ENCODE measurements around the gene KCTD20.
"Not testable (repeated sequence)": the region's sequence is repeated elsewhere in the genome, so short reads cannot be mapped to it uniquely, and the experiment has no call there.

The KCTD20 gene

GRCh38 chr6:36441307-36441894 is 1.4 kb upstream of the KCTD20 start:
- DNase-seq (ENCODE audit: low read depth, low spot score) = peak; percentile 74
- Histone ChIP-seq H3K9ac (ENCODE audit: insufficient read length) (peak overlapping the region; percentile 52), H3K4me3 (peak overlapping the region; percentile 34), H3K36me3 (ENCODE audit: insufficient read depth, low read length) (peaks cover 3% of the 10 kb centered on the region), H3K27ac (peak overlapping the region; percentile 90), H3K9me3 (ENCODE audit: low read depth, low read length) (no peaks in the 10 kb centered on the region)
- TF ChIP-seq POLR2AphosphoS5 (IDR thresholded peaks at IDR 0.05; ENCODE audit: borderline replicate concordance, low read depth, low read length) (peak; percentile 80), EZH2 (IDR thresholded peaks at IDR 0.05) (no peak)

DNA sequence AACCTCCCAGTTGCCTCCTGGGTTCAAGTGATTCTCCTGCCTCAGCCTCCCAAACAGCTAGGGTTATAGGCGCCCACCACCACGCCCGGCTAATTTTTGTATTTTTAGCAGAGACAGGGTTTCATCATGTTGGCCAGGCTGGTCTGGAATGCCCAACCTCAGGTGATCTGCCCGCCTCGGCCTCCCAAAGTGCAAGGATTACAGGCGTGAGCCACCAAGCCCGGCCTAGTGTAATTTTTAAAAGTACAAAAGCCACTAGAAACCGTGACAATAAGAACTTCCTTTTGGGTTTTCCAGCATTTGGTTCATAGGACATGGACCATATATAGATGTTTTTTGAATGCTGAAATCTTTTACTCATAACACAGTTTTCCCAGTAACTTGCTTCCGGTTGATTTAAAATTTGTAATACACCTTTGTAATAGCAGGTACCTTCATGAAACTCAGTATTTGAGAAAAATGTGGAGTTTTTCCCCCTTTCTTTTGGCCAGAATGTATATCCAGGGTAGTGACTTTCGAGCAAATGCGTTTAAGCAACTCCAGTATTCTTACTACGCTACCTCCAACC is 613 bp upstream of the KCTD20 start:
- DNase-seq (ENCODE audit: low read depth, low spot score) = no peak
- Histone ChIP-seq H3K9ac (ENCODE audit: insufficient read length) (peak overlapping the region; percentile 93), H3K4me3 (peak overlapping the region; percentile 81), H3K9me3 (ENCODE audit: low read depth, low read length) (no peaks in the 10 kb centered on the region), H3K36me3 (ENCODE audit: insufficient read depth, low read length) (peaks cover 11% of the 10 kb centered on the region), H3K27ac (peak overlapping the region; percentile 90)
- TF ChIP-seq FOXP2 (optimal IDR thresholded peaks at IDR 0.05; ENCODE audit: control extremely low read depth, extremely low read length, insufficient read depth) (no peak), EZH2 (IDR thresholded peaks at IDR 0.05) (no peak), POLR2AphosphoS5 (IDR thresholded peaks at IDR 0.05; ENCODE audit: borderline replicate concordance, low read depth, low read length) (no peak)

DNA sequence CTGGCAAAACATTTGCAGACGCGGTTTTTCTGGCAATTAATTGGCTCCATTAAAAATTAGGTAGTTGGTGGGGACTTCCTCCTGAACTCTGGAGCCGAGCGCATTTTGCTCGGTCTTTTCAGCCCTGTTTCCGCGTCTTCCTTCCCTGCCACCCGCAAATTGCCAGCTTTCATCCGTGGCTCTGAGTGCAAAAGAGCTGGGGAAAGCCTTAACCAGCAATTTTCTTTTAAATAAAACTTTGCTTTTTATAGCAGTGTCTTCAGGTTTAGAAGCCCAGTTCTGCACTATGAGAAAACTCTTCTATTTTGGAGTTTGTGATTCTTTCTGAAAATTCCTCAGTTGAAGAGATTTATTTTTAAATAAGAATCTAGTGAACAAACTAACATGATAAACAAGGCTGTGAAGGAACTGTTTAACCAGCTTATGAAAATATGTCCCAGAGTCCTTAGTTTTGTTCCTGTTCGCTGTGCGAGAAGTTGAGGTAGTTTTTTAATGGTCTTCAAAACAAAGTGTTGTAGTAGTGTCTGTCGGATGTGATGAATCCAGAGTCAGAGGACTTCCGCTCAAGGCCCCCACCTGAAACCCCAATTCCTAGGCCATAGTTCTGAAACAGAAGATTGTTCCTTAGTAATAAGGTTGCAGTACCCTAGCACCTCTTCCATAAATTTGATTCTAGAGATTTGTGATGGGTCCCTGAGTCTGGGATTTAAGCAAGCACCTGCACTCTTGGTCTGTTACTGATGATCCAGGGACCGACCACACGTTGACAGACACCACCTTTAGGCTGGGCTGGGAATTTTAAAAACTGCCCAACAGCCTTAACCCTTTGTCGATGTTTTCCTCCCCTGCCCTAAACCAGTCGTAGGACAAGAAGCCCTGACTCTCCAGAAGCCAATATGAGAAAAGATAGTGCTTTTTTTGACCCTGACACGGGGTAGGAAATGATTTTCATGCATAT is 950 bp downstream of the KCTD20 start:
- H3K9ac ChIP-seq (ENCODE audit: insufficient read length) = peak overlapping the region; percentile 93
- H3K27ac ChIP-seq = peak overlapping the region; percentile 90
- peaks cover 23% of the 10 kb centered on the region for H3K36me3 ChIP-seq (ENCODE audit: insufficient read depth, low read length)
- 0 out of 2 replicates have a peak, but pooled peaks cover 5% of the 10 kb centered on the region for H3K9me3 ChIP-seq (ENCODE audit: low read depth, low read length)
- no peak for DNase-seq (ENCODE audit: low read depth, low spot score)
- peak overlapping the region; percentile 81 for H3K4me3 ChIP-seq
- TF ChIP-seq EZH2 (IDR thresholded peaks at IDR 0.05) (no peak), FOXP2 (optimal IDR thresholded peaks at IDR 0.05; ENCODE audit: control extremely low read depth, extremely low read length, insufficient read depth) (no peak), POLR2AphosphoS5 (IDR thresholded peaks at IDR 0.05; ENCODE audit: borderline replicate concordance, low read depth, low read length) (no peak)

GRCh38 chr6:36444470-36444869 is 1.7 kb downstream of the KCTD20 start:
- no peak for TF ChIP-seq FOXP2 (optimal IDR thresholded peaks at IDR 0.05; ENCODE audit: control extremely low read depth, extremely low read length, insufficient read depth)
- TF ChIP-seq POLR2AphosphoS5 (IDR thresholded peaks at IDR 0.05; ENCODE audit: borderline replicate concordance, low read depth, low read length) = no peak
- no peak for TF ChIP-seq EZH2 (IDR thresholded peaks at IDR 0.05)
- Histone ChIP-seq H3K9ac (ENCODE audit: insufficient read length) (peak overlapping the region; percentile 93), H3K36me3 (ENCODE audit: insufficient read depth, low read length) (peaks cover 30% of the 10 kb centered on the region), H3K4me3 (peak overlapping the region; percentile 81), H3K27ac (peak overlapping the region; percentile 90), H3K9me3 (ENCODE audit: low read depth, low read length) (0 out of 2 replicates have a peak, but pooled peaks cover 5% of the 10 kb centered on the region)
- DNase-seq (ENCODE audit: low read depth, low spot score) = no peak

GRCh38 chr6:36445621-36446020 is 2.8 kb downstream of the KCTD20 start:
- no peak for TF ChIP-seq FOXP2 (optimal IDR thresholded peaks at IDR 0.05; ENCODE audit: control extremely low read depth, extremely low read length, insufficient read depth)
- TF ChIP-seq EZH2 (IDR thresholded peaks at IDR 0.05) = no peak
- no peak for TF ChIP-seq POLR2AphosphoS5 (IDR thresholded peaks at IDR 0.05; ENCODE audit: borderline replicate concordance, low read depth, low read length)
- peak overlapping the region; percentile 41 for H3K9ac ChIP-seq (ENCODE audit: insufficient read length)
- H3K4me3 ChIP-seq = peak overlapping the region; percentile 52
- DNase-seq (ENCODE audit: low read depth, low spot score) = no peak
- 0 out of 2 replicates have a peak, but pooled peaks cover 5% of the 10 kb centered on the region for H3K9me3 ChIP-seq (ENCODE audit: low read depth, low read length)
- H3K27ac ChIP-seq = peak overlapping the region; percentile 95
- H3K36me3 ChIP-seq (ENCODE audit: insufficient read depth, low read length) = peaks cover 32% of the 10 kb centered on the region

DNA sequence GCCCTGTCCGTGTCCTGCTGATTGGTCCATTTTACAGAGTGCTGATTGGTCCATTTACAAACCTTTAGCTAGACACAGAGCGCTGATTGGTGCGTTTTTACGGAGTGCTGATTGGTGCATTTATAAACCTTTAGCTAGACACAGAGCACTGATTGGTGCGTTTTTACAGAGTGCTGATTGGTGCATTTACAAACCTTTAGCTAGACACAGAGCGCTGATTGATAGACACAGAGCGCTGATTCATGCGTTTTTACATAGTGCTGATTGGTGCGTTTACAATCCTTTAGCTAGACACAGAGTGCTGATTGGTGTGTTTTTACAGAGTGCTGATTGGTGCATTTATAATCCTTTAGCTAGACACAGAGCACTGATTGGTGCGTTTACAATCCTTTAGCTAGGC is 6.4 kb downstream of the KCTD20 start:
- not testable (repeated sequence) for H3K27ac ChIP-seq; H3K9me3 ChIP-seq (ENCODE audit: low read depth, low read length); H3K4me3 ChIP-seq; H3K9ac ChIP-seq (ENCODE audit: insufficient read length); DNase-seq (ENCODE audit: low read depth, low spot score)
- peaks cover 48% of the 10 kb centered on the region for H3K36me3 ChIP-seq (ENCODE audit: insufficient read depth, low read length)

- not testable (repeated sequence) for H3K4me3 ChIP-seq; H3K9ac ChIP-seq (ENCODE audit: insufficient read length); DNase-seq (ENCODE audit: low read depth, low spot score); H3K9me3 ChIP-seq (ENCODE audit: low read depth, low read length); H3K27ac ChIP-seq
- peaks cover 41% of the 10 kb centered on the region for H3K36me3 ChIP-seq (ENCODE audit: insufficient read depth, low read length)
Observed at GRCh38 chr6:36452897-36453296, 10.1 kb downstream of the KCTD20 start.

- peaks cover 24% of the 10 kb centered on the region for H3K36me3 ChIP-seq (ENCODE audit: insufficient read depth, low read length)
- no peak for DNase-seq (ENCODE audit: low read depth, low spot score)
- no peaks in the 10 kb centered on the region for H3K9me3 ChIP-seq (ENCODE audit: low read depth, low read length)
- no peak overlapping the region for H3K4me3 ChIP-seq
- no peak overlapping the region for H3K9ac ChIP-seq (ENCODE audit: insufficient read length)
- no peak overlapping the region for H3K27ac ChIP-seq
- TF ChIP-seq FOXP2 (optimal IDR thresholded peaks at IDR 0.05; ENCODE audit: control extremely low read depth, extremely low read length, insufficient read depth) (no peak), EZH2 (IDR thresholded peaks at IDR 0.05) (no peak), POLR2AphosphoS5 (IDR thresholded peaks at IDR 0.05; ENCODE audit: borderline replicate concordance, low read depth, low read length) (no peak)
Observed at GRCh38 chr6:36455486-36456027, 12.8 kb downstream of the KCTD20 start.

All from SK-N-MC (cell line).